NCI-H2196 (cell line): Measurements from ENCODE around the gene ACAA1.
"Not testable (repeated sequence)": the region's sequence is repeated elsewhere in the genome, so short reads cannot be mapped to it uniquely, and the experiment has no call there.

Source experiments
- DNase-seq: peaks from one replicate; lab custom pipeline; 2025; ENCODE audit not compliant: unreplicated experiment; lab: John Stamatoyannopoulos, UW

ACAA1 gene

GRCh38 chr3:38107911-38108648 lies 28.8 kb downstream of the ACAA1 start:
- no peak for DNase-seq

- DNase-seq = no peak
Observed at GRCh38 chr3:38105525-38105924, 31.4 kb downstream of the ACAA1 start.

- no peak for DNase-seq
Observed at GRCh38 chr3:38102444-38102814, 34.5 kb downstream of the ACAA1 start.

- DNase-seq = no peak
Observed at GRCh38 chr3:38101811-38102443, 35.0 kb downstream of the ACAA1 start.

- no peak for DNase-seq
Observed at GRCh38 chr3:38100498-38100897, 36.4 kb downstream of the ACAA1 start.

- no peak for DNase-seq
Observed at GRCh38 chr3:38099518-38099917, 37.4 kb downstream of the ACAA1 start.

GRCh38 chr3:38098376-38098723 lies 38.6 kb downstream of the ACAA1 start:
- DNase-seq = no peak

GRCh38 chr3:38097446-38098375 lies 39.2 kb downstream of the ACAA1 start:
- no peak for DNase-seq

- no peak for DNase-seq
Observed at GRCh38 chr3:38095669-38096483, 41.1 kb downstream of the ACAA1 start.

GRCh38 chr3:38094999-38095398 lies 41.9 kb downstream of the ACAA1 start:
- DNase-seq = no peak

GRCh38 chr3:38090453-38090852 lies 46.5 kb downstream of the ACAA1 start:
- DNase-seq = no peak

GRCh38 chr3:38089163-38089562 lies 47.8 kb downstream of the ACAA1 start:
- no peak for DNase-seq

GRCh38 chr3:38088126-38089078 lies 48.5 kb downstream of the ACAA1 start:
- DNase-seq = no peak

- DNase-seq = not testable (repeated sequence)
Observed at GRCh38 chr3:38087278-38087677, 49.6 kb downstream of the ACAA1 start.

- no peak for DNase-seq
Observed at GRCh38 chr3:38086496-38086895, 50.4 kb downstream of the ACAA1 start.

GRCh38 chr3:38085943-38086324 lies 51.0 kb downstream of the ACAA1 start:
- DNase-seq = no peak

- DNase-seq = no peak
Observed at GRCh38 chr3:38085311-38085942, 51.5 kb downstream of the ACAA1 start.

- DNase-seq = no peak
Observed at GRCh38 chr3:38084334-38085310, 52.3 kb downstream of the ACAA1 start.
